ENCODE results near the gene ANAPC16.
"Not testable (repeated sequence)": the region's sequence is repeated elsewhere in the genome, so short reads cannot be mapped to it uniquely, and the experiment has no call there.

Gene ANAPC16

DNA sequence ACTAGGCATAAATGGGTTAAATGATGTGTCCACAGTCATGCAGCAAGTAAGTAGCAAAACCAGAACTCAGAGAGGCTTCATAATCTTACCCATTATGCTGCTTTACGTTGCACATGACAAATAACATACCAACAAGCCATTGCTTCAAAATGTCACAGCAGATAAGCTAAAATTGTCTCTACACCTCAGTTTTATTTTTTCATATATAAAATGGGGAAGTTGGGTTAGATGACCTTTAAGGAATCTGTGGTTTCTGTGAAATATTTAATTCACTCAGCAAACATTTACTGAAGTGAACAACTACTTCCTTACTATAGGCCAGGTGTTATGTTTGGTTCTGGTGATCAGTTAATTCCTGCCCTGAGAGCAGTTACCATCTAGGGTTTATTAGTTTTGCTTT is 2.5 kb downstream of the ANAPC16 start:
- no peak for DNase-seq

DNA sequence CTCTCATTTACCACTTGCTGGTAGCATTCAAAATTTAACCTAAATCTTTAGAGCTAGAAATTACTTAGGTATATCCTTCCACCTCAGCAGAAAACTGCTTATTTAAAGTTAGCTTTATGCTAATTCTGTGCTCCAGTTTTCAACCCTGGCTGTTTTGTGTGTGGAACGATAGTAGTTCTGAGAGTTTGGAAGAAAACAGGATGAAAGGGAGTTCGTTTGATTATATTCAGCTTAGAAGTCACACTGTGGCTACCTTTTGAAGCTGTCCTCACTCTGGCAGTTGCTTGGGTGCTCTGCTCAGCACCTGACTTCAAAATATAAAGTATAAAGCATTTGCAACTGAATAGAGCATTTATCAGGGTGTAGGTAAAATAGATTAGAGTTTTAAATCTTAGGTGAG is 2.9 kb downstream of the ANAPC16 start:
- DNase-seq, result no peak

DNA sequence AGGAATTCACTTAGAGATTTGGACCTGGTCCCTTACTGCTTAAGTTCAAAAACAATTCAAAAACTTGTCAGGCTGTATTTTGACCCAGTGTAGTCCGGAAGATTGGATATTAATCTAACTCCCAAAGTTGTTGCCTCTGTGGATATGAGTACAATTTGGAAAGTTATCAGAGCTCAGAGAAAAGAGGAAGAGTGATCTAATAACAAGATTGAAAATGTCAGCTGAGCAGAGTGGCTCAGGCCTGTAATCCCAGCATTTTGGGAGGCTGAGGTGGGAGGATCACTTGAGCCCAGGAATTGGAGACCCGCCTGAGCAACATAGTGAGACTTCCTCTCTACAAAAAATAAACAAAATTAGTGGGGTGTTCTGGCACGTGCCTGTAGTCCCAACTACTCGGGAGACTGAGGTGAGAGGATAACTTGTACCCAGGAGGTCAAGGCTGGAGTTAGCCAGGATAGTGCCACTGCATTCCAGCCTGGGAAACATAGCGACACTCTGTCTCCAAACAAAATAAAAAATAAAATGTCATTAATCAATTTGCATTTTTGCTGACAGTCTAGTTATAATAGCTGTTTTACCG is 3.5 kb downstream of the ANAPC16 start:
- no peak for DNase-seq

DNA sequence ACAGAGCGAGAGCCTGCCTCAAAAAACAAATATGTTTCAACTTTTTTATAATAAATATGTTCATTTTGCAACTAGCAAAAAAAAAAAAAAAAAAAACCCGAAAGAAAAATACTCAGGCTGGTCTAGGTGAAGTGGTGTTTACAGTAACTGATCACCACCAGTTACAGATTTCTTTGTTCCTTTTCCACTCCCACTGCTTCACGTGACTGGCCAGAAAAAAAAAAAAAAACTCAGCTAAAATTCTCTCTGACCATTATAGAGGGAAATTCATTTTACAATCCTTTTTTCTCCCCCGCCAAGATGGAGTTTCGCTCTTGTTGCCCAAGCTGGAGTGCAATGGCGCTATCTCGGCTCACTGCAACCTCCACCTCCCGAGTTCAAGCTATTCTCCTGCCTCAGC is 4.8 kb downstream of the ANAPC16 start:
- DNase-seq, result no peak

DNA sequence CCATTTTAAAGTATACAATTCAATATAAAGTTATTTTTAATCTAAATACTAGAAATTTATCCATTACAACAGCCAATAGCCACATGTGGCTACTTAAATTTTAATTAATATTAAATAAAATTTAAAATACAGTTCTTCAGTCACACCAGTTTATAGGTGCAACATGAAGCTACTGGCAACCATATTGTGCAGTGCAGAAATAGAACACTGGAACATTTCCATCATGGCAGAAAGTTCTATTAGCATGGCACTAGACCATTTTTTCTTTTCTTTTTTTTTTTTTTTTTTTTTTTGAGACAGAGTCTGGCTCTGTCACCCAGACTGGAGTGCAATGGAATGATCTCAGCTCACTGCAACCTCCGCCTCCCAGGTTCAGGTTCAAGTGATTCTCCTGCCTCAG is 5.5 kb downstream of the ANAPC16 start:
- DNase-seq, result no peak

DNA sequence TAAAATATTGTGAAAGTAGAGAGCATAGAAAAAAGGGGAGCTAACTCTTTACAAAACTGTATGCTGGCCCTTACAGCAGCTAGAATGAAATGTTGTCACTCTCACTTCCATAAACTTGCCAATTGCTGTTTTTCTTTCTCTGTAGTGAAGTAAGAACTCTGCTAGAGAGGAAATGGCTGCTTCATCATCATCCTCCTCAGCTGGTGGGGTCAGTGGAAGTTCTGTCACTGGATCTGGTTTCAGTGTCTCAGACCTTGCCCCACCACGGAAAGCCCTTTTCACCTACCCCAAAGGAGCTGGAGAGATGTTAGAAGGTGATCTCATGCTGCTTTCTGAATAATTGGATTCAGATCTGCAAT is 7.9 kb downstream of the ANAPC16 start:
- no peak for DNase-seq

DNA sequence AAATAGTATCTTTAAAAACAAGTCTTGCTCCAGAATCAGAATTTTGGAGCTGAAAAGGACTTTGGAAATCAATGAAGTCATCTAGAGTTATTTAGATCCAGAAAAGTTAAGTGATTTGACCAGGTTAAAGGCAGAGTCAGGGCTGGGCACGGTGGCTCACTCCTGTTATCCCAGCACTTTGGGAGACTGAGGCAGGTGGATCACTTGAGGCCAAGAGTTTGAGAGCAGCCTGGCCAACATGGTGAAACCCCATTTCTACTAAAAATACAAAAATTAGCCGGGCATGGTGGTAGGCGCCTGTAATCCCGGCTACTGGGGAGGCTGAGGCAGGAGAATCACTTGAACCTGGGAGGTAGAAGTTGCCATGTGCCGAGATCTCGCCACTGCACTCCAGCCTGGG is 8.4 kb downstream of the ANAPC16 start:
- DNase-seq, result not testable (repeated sequence)

DNA sequence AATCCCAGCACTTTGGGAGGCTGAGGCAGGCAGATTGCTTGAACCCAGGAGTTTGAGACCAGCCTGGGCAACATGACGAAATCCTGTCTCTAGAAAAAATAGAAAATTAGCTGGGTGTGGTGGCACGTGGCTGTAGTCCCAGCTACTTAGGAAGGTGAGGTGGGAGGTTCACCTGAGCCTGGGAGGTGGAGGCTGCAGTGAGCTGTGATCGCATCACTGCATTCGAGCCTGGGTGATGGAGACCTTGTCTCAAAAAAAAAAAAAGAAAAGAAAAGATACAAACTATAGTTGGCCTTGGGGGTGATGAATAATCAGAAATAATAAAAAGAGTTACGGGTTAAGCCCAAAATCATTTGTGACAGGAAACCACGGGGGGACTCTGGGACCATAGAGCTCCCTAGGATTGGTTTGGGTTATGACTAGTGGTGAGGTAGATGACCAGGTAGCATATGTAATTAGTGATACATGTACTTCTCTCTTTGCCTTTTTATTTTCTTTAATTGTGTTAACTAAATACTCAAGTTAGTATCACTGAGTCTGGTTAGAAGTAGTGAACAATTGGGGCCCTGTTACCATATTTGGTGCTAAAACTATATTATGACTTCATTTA is 10.7 kb downstream of the ANAPC16 start:
- DNase-seq, result no peak

DNA sequence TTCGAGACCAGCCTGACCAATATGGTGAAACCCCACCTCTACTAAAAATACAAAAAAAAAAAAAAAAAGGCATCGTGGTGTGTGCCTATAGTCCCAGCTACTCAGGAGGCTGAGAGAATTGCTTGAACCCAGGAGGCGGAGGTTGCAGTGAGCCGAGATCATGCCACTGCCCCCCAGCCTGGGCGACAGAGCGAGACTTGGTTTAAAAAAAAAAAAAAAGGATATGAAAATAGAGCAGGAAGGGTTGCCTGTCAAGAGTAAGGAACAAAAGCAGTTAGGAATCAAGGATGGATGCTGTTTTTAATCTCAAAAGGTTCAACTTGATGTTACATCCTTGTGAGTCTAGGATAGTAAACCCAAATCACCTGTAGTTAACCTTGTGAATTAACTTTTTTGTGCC is 12.0 kb downstream of the ANAPC16 start:
- DNase-seq, result no peak

DNA sequence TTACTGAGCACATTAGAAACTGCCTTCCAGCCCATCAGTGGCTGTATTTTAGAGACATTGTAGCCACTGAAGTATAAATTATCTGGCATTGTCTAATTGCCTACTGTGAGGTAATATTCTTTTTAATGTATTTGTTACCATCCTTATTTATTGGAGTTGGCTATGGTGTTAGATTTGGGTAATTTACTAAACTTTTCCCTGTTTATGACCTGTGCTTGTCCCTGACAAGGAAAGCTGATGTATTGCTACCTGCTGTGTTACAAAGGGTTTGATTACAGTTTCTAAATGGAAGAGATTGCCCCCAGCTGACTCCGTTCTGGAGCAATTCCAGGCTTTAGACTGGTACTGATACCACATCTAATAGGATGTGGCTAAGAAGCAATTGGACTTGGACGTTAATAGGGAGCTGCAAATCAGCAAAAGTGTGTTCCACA is 12.5 kb downstream of the ANAPC16 start:
- no peak for DNase-seq

DNA sequence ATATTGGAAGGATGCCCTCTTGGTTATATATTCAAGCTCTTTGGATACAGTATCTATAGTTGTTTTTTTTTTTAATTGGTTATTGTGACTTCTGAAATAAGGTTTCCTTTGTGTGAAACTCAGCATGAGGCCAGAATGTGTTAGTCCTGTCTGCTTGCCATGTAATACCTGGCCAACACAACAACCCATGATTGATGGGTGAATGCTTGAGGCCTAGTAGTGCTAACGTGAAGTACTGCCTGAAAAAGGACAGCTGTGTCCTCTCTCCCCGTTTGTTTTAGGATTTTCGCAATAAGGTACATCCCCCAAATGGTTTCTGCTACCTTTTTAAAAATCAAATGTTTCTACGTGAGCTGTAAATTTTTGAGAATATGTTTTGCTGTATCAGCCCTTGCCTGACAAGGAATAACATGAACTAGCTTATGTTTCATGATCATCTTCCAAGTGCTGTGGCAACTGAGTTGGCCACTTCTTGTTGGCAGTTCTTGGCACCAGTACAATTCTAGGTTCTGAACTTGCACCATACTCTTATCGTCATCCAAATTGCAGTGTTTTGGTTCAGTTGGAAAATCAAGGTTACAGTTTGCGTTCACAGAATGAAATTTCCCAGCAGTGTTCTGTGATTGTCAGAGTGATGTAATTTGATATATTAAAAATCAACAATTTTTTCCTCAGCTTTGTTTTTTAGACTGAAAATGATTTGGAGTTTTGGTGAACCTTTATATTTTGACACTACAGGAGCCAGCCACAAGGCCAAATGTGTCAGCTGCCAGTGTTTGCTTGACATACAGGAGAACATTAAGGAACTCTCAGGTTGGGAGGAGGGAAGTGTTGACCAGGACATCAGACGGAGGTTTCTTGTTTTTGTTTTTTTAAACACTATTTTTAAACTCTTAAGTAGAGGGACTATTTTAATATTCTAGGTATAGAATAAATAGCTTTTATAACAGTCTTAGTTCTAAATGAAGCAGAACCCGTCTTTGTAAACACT is 13.7 kb downstream of the ANAPC16 start:
- DNase-seq, result no peak

DNA sequence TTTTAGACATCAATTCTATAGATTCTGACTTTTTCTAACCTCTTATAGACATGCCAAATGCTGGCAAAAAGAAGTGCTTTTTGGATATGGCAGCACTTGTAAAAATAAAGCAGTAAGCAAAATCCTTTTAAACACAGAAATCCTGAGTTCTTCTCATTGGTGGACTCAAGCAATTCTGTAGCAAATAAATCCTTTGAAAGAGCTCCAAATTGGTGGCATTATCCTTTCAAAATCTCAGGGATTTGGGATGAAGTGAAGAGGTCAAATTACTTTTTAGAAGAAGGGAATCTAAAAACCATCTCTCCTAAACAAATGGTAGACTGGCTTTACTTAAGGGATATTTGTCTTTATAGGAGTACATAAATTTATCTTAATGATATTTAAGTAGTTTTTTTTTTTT is 17.8 kb downstream of the ANAPC16 start:
- DNase-seq, result no peak

DNA sequence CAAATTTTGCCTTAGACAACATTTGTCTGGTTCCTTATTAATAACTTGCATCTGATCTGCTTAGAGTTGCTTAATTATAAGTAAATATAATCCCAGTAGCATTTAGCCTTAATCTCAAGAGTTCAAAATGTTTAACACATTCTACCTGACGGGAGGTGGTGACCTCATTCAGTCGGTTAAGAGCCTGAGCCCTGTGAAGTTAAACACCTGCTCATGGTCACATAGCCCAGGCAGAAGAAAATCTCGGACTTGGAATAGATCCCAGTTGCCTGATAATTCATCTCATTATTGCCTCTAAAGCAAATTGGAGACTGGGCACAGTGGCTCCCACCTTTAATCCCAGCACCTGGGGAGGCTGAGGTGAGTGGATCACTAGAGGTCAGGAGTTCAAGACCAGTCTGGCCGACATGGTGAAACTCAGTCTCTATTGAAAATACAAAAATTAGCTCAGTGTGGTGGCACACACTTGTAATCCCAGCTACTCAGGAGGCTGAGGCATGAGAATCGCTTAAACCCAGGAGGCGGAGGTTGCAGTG is 18.8 kb downstream of the ANAPC16 start:
- no peak for DNase-seq

DNA sequence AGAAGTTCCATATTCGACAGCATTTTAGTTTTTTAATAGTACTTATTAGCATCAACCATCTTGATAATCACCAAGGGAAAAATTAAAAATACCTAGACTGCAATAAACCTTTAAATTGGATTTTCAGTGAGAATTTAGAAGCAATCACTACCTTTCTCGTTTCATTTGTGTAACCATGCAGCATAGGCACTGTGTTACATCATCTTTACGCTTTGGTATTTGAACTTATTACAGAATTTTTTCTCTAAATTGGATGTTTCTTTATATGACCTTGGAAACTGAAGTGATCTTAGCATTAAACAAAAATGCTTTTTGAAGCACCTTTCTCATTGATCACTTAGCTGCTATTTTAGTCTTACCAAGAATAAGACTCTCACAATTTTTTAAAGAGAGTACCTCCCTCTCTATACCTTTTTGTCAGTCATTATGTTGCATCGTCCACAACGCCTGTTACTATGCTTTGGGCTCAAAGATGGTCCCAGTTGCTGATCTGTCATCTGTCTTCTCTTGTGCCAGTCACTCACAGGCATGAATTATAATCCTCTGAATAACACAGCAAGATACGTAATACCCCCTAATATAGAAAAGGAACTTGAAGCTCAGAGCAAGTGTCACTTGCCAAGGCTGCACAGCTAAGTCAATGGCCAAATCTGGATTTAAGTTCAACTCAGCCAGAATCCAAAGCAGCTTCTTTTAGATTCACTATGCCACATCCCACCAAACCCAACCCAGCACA is 19.9 kb downstream of the ANAPC16 start:
- DNase-seq, result no peak

DNA sequence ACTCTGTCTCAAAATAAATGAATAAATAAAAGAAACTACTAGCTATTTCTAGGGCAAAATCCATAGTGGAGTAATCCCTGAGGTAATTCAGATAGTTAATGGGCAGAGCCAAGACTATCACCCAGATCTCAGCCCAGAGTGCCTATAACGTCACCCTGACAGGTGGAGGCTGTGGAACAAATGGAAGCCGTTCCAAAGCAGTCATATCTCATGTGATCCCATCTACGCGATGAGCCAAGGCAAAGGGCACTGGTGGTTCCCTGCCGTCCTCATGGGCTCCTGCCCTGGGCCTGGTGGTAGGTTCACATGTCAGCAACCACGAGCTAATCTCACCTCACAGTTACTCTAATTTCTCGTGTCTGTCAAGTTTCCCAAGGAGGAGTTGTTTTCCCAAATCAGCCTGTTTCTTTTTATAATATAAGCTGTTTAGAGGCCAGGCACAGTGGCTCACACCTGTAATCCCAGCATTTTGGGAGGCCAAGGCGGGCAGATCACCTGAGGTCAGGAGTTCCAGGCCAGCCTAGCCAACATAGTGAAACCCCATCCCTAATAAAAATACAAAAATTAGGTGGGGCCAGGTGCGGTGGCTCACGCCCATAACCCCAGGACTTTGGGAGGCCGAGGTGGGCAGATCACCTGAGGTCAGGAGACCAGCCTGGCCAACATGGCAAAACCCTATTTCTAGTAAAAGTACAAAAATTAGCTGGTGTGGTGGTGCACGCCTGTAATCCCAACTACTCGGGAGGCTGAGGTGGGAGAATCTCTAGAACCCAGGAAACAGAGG is 22.8 kb downstream of the ANAPC16 start:
- DNase-seq, result no peak

DNA sequence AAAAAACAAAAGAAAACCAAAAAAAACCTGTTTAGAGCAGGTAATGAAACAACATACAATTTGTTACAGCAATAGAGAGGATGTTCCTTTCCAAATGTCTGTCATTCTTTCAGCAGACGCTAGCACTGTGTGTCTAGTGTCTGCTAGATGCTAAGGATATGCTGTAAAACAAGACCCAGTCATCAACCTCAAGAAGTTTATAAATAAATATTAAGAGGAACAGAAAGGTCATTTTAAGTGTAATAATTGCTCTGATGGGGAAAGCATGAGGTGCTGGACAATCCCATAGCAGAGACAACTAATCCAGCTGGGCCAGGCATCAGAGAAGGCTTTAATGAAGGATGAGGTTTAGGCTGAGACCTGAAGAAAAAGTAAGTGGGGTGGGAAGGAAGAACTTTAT is 23.6 kb downstream of the ANAPC16 start:
- DNase-seq, result no peak

DNA sequence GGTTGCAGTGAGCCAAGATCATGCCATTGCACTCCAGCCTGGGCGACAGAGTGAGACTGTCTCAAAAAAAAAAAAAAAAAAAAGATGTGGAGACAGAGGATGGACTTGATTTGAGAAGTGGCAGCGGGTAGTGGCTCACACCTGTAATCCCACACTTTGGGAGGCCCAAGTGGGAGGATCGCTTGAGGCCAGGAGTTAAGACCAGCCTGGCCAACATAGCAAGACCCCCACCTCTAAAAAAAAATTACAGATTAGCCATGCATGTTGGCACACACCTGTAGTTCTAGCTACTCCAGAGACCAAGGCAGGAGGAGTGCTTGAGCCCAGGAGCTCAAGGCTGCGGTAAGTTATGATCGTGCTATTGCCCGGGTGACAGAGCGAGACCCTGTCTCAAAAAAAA is 24.6 kb downstream of the ANAPC16 start:
- no peak for DNase-seq

DNA sequence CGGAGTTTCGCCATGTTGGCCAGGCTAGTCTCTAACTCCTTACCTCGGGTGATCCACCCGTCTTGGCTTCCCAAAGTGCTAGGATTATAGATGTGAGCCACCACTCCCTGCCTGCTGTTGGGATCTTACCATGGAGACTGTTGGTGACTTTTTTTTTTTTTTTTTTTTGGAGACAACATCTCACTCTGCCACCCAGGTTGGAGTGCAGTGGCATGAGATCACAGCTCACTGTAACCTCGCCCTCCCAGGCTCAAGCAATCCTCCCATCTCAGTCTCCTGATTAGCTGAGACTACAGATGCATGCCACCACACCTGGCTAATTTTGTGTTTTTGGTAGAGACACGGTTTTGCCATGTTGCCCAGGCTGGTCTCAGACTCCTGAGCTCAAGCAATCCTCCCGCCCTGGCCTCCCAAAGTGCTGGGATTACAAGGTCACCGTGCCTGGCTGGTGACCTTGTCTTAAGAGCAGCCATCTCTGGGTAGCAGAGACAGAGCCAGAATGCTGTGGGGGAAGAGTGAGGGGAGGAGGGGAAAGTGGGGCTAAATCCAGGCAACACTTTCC is 26.0 kb downstream of the ANAPC16 start:
- DNase-seq, result no peak

DNA sequence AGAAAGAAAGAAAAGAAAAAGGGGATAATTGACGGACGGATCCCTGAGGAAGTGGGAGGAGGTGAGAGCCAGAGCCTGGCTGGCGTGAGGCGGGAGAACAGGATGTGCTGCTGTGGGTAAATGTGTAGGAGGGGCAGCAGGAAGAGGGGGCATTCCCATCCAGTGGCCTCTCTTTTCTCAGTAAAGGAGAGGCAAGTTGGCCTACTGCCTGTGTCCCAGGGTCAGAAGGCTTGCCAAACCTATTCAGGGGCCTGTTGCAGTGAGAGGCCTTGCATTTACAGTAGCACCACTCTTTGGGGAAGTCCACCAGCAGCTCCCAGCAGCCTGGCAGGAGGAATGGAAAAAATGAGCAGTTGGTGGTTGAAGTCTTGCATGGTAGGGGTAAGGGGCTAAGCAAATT is 26.9 kb downstream of the ANAPC16 start:
- DNase-seq, result no peak

DNA sequence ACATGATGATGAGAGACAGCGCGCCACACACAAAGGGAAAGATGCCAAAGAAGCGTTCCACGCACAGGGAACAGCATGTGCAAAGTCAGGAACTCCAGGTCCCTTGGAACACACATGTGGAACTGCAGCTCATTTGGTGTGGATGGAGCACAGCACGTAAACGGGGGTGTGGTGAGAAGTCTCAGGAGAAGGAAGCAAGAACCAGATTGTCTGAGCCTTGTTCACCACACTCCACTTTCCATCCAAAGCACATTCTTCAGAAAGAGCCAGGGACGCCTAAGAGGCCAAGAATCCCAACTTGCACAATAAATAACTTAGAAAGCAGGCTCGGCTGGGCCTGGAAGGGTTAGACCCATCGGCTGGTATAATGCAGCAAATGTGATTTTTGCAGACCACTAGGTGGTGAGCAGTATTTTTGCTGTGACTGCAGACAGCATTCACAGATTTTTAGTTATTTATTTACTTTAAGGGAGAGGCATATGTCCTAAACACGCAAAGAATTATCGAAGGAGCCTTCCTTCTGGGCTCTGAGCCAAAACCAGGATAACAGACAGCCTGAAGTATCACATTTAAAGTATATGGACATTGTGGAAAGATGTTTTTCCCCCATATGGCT is 28.1 kb downstream of the ANAPC16 start:
- no peak for DNase-seq

DNA sequence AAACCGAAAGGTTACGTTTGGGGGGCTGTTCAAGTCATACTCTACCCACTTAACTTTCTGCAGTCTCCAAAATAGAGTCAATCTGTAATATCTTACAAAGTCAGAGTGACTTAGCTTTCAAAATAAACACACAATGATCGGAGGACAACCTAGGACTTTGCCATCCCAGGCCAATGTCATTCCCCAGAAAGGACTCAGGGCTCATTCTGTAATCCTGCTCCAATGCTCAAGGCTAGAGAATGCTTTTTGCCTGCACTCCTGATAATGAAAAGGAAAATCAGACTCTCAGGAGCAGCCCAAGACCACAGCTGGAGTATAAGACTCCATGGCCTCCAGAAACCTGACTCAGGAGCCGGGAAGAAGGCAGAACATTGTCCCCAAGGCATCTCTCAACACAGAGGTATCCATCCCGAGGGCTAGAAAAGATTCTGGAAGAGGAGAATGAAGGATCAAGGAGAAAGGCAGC is 28.8 kb downstream of the ANAPC16 start:
- DNase-seq, result no peak

All from stimulated activated CD8-positive, alpha-beta memory T cell treated with anti-CD3 and anti-CD28 coated beads, Interleukin-4, amount 100 ng/mL, for 48 hours (primary cell).